HG03064 (cell line): ENCODE data around the gene TRAF3IP3.

Source experiments
- ATAC-seq: cut with Tn5 transposase; IDR thresholded peaks from one replicate; pipeline ENCODE4 v1.9.1; 2021; ENCODE audit warnings: low read depth; ENCODE audit not compliant: unreplicated experiment

TRAF3IP3 gene

GRCh38 chr1:209736490-209737117 is 19.2 kb upstream of the TRAF3IP3 start:
- ATAC-seq, result no peak

DNA sequence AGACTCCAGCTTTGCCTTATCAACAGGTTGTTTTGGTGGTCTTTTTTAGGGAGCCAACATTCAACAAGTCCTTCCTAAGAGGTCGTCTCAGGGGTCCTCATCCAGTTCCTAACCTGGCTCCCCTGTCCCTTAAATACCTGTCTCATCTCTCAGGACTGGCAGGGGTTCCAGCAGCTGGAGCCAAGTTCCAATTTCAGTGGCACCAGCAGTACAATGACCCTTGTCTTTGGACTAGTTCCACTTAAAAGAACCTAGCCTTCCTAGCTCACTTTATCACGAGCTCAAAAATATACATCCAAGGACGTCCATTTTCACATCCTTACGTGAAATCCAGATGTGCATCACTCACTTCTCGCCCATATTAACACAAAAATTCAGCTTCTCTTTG is 18.7 kb upstream of the TRAF3IP3 start:
- no peak for ATAC-seq

GRCh38 chr1:209738270-209738669 is 17.6 kb upstream of the TRAF3IP3 start:
- no peak for ATAC-seq

GRCh38 chr1:209741193-209741592 is 14.7 kb upstream of the TRAF3IP3 start:
- no peak for ATAC-seq

DNA sequence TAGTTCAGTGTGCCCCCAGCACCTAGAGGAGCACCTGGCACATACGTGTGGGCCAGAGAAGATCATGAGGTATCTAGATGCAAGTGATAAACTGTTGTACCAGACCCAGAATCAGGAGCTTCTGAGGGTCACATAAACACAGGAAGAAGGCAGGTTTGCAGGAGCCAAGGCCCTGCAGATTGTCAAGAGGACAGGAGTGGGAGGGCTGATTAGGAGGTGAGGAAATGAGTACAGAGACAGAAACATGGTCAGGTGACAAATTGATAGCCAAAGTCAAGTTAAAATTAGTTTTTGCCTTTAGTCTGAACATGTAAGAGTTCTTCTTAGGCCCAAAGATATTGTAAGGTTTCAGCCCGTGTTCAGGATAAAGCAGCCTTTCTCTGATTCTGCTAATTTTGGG is 14.0 kb upstream of the TRAF3IP3 start:
- no peak for ATAC-seq

DNA sequence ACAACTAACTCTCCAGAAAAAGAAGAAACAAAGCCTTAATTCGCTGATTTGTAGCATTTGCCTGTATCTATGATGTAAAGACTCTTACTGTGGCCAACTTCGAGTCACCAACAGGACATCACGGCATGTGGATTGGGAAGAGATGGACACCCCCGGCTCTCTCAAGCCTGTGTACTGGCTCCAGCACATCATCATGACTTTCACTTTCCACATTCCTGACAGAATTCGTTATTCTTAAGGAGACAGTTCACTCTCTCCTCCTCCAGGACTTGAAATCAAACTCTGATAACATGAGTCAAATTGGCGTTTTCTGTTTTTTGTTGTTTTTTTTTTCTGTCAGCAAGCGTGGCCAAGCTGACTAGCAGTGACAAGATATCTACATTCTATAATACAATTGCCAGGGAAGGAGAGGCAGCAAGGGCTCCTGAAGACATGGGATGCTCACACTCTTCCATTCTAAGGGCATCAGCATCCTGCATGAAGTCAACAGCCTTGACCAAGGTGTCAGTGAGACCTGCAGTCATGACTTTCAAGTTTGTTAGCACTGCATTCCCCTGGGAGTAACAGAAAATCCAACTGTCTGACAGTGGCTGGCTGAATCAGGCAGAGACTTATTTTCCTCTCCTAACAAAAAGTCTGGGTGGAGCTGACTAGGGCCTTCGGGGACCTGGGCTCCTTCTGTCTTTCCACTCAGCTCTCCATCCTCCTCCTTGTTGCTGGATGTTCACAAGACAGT is 13.3 kb upstream of the TRAF3IP3 start:
- no peak for ATAC-seq

- no peak for ATAC-seq
Measured at GRCh38 chr1:209743145-209743482, 12.7 kb upstream of the TRAF3IP3 start.

- ATAC-seq, result no peak
Measured at GRCh38 chr1:209746451-209747165, 9.2 kb upstream of the TRAF3IP3 start.

- peak; percentile 74 for ATAC-seq
Measured at GRCh38 chr1:209747580-209748262, 8.1 kb upstream of the TRAF3IP3 start.

GRCh38 chr1:209748620-209749019 is 7.2 kb upstream of the TRAF3IP3 start:
- ATAC-seq, result no peak

DNA sequence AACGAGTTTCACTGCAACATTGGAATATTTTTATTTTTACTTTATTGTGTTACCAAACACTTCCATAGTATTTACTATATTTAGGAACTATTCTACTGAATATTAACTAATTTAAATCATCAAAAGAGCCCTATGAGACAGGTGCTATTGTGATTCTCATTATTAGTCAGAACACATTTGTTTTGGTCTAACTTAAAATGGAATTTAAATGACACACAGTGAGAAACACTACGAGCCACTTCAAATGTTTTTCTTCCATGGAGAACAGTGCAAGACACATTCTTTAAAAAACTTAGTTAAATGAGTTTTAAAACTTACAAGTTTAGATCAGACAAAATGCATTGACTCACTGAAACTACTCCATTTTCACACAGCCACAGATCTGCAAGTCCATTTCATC is 6.6 kb upstream of the TRAF3IP3 start:
- no peak for ATAC-seq

DNA sequence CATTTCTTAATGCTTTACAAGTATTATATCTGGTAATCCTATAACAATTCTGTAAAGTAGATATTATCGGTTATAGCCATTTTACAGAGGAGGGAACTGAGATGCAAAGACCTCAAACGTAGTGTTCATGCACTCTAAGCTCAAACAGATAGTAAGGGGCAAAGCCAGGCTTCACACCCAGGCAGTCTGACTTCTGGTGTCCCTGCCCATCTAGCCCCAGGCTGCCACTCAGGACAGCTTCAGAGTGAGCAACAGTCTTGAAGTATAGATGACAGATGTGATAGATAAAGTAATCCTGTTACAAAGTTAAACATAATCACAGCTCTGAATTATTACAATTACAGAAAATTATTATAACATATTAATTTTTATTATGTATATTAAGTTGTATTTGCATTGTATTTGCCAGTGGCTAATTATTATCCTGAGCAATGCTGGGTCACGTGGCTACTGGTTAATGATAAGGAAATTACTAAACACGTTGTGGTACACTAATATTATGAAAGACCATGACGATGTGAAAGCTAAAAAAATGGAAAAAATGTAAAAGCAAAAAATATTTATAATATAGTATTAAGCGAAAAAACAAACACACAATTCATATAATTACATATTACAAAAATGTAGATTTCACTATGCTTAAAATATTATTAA is 6.1 kb upstream of the TRAF3IP3 start:
- ATAC-seq, result no peak

- peak; percentile 47 for ATAC-seq
Measured at GRCh38 chr1:209751627-209752231, 4.1 kb upstream of the TRAF3IP3 start.

DNA sequence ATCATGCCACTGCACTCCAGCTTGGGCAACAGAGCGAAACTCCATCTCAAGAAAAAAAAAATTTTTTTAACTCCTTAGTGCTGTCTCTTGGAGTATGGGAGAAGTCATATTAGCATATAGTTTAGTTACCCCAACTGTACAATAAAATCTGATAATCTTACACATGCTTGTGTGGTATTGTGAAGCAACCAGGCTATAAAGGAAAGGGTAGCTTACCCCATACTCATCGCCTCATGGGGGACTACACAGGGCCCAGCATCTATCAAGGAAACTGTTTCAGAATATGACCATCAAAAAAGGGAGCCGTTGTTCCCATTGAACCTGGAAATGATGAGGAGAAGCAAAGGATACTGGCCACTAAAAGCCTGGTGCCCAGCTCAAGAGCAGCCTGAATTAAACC is 3.0 kb upstream of the TRAF3IP3 start:
- ATAC-seq, result no peak

GRCh38 chr1:209755256-209755655 is 597 bp upstream of the TRAF3IP3 start:
- no peak for ATAC-seq

DNA sequence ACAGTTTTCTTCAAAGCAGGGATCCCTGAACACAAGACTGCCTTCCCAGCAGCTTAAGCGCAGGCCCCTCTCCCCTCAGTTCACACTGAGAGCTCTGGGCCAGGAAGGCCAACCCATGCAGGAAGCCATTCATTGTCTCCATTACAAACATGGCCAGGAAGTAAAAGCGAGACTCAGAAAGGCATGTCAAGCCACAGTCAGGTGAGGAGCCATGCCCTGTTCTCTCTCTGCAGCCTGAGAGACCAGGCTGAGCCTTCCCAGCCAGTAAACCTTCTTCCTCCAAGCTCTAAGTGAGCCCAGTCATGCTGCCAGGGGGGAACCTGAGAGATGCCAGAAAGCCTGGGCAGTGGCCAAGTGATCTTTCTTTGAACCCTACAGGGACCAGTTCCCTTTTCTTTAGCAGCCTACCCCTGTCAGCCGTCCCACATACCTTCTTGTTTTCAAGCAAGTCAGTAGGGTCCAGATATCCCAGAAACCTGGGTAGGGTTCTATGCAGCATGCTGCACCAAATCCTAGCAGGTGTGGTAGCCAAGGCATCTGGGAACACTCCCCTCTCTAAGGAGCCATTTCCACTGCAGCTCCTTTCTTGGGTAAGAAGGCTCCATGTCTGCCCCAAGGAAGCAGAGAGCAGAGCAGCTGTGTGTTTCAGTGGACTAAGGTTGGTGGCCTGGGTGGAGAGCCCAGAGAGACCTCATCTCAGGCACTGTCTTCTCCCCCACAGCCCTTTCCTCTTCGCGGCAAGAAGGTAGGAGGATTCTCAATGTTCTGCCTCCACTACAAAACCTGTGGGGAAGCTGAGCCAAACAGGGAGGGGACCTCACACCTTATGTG is 977 bp downstream of the TRAF3IP3 start:
- ATAC-seq, result peak; percentile 28

DNA sequence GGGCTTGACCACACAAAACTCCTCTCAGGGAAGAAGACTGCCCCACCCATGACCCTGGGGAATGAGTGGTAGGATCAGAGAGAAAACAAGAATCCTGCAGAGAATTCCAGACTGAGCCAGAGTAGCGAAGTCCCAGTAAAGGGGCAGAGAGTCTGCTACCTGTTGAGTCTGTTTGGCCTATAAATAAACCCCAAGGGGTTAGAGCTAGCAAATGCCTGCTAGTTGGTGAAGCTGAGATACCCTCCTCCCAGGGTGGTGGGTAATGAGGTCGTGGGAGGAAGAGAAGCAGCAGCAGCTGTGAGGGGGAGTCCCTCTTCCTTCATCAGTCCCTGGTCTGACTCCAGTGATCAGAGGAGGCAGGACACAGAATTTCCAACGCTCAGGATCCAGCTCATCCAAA is 2.5 kb downstream of the TRAF3IP3 start:
- ATAC-seq, result no peak

- ATAC-seq, result no peak
Measured at GRCh38 chr1:209759829-209760359, 4.0 kb downstream of the TRAF3IP3 start.

DNA sequence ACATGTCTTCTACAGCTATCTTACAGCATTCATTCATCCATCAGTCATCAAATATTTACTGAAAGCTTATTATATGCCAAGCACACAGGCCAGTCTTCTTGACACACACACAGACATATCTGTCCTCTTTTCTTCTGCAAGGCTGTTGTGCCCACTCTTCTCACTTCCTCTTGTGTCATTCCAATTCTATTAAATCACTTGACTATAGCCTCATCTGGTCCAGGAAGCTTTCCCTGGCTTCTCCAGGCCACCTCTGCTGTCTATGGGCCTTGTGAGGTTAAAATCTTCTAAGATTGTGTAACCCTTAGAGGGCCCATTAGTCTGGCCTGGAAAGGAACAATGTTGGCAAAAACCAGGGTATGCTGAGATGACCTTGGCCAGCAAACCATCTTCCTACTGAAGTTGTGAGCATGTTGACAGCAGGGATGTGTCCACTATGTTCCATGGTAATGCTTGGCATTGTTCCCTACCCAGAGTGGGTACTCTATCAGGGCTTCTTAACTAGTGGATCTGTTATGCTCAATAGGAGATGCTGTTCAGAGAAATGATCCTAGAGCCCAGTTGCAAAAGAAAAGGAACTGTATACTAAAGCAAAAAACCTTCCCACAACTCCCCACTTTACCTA is 5.3 kb downstream of the TRAF3IP3 start:
- no peak for ATAC-seq
